Fibroblast of lung (primary cell): ENCODE measurements around the gene TUNAR. TPM values are rescaled to one million over a fixed set of nuclear protein-coding genes. Genes with fewer than 3 reads are reported as not detected.
A peak's percentile ranks its signal among the peaks of the same experiment; 100 is the strongest.

ENCODE experiments used
- DNase-seq, 2 donors: peaks; one replicate each; pipeline versions ENCODE4 v3.0.0 to v3.0.0-alpha.2; 2010; ENCODE audit warnings: low read depth in 2 of 2
- H2AFZ ChIP-seq: 2 replicates; pipeline ENCODE4 v1.5.1; 2012; ENCODE audit warnings: low read length, control low read depth, inconsistent platforms
- H3K27ac ChIP-seq: 2 replicates; pipeline ENCODE4 v1.5.1; 2011; ENCODE audit warnings: low read length, control low read depth; ENCODE audit not compliant: insufficient read depth
- H3K27me3 ChIP-seq: 2 replicates; pipeline ENCODE4 v1.5.1; 2011; ENCODE audit warnings: mild to moderate bottlenecking, low read length; ENCODE audit not compliant: control insufficient read depth, insufficient read depth
- H3K36me3 ChIP-seq: 2 replicates; pipeline ENCODE4 v1.5.1; 2011; ENCODE audit warnings: low read length; ENCODE audit not compliant: control insufficient read depth, insufficient read depth
- H3K4me1 ChIP-seq: 2 replicates; pipeline ENCODE4 v1.5.1; 2011; ENCODE audit warnings: low read length; ENCODE audit not compliant: control insufficient read depth, insufficient read depth; ENCODE audit errors: extremely low read depth
- H3K4me2 ChIP-seq: 2 replicates; pipeline ENCODE4 v1.5.1; 2011; ENCODE audit warnings: low read length, control low read depth; ENCODE audit not compliant: insufficient read depth; ENCODE audit errors: extremely low read depth
- H3K4me3 ChIP-seq, 4 experiments: fragments of 200-600 bp in 1 of 4; sonication (generic) in 1 of 4; replicated peaks in 1 of 4; 2 replicates each; pipeline ENCODE4 v1.5.1; 2011 to 2016; ENCODE audit warnings: low read length in 4 of 4, low read depth in 3 of 4, mild to moderate bottlenecking in 3 of 4, control low read depth in 2 of 4, inconsistent platforms in 1 of 4, mixed read lengths in 1 of 4; ENCODE audit not compliant: insufficient read depth in 1 of 4; ENCODE audit errors: control extremely low read depth in 1 of 4
- H3K79me2 ChIP-seq: 2 replicates; pipeline ENCODE4 v1.5.1; 2012; ENCODE audit warnings: mild to moderate bottlenecking, low read length, inconsistent platforms; ENCODE audit not compliant: control insufficient read depth, insufficient read depth
- H3K9ac ChIP-seq: 2 replicates; pipeline ENCODE4 v1.5.1; 2011; ENCODE audit warnings: mild to moderate bottlenecking, low read length, control low read depth; ENCODE audit not compliant: insufficient read depth
- H3K9me3 ChIP-seq: 2 replicates; pipeline ENCODE4 v1.5.1; 2012; ENCODE audit warnings: low read depth, low read length; ENCODE audit not compliant: control insufficient read depth, insufficient read depth
- H4K20me1 ChIP-seq: 2 replicates; pipeline ENCODE4 v1.5.1; 2011; ENCODE audit warnings: low read length; ENCODE audit not compliant: control insufficient read depth, insufficient read depth; ENCODE audit errors: extremely low read depth
- EZH2 ChIP-seq: IDR thresholded peaks from 2 replicates; pipeline ENCODE4 v1.5.1; 2012; ENCODE audit warnings: low read length, control low read depth, mild to moderate bottlenecking; ENCODE audit errors: missing control alignments
- polyA plus RNA-seq, 2 donors: library from polyadenylated mRNA; depleted of rRNA in 1 of 2; stranded (reverse) in 1 of 2; unstranded in 1 of 2; fragments of >200 nt; gene quantifications; 2 replicates each; pipeline ENCODE4 v1.2.1, GENCODE V29; 2011 to 2012; ENCODE audit warnings: missing spikeins in 1 of 2
- total RNA-seq: library from RNA; depleted of rRNA; stranded (reverse); fragments of >200 nt; gene quantifications from 2 replicates; pipeline ENCODE4 v1.2.1, GENCODE V29; 2014
- TF ChIP-seq, protein P1 (sequence below), 2 donors: IDR thresholded peaks in 1 of 2; conservative IDR thresholded peaks in 1 of 2; 1 replicate in 1 of 2; 2 replicates in 1 of 2; pipeline ENCODE4 v1.5.1; 2011 to 2012; ENCODE audit warnings: low read length in 2 of 2, control low read depth in 1 of 2, inconsistent platforms in 1 of 2, low read depth in 1 of 2, mild to moderate bottlenecking in 1 of 2

Gene TUNAR
- total and polyA plus RNA-seq, 2 donors (not counting 1 experiment from before 2014, with no cell fraction given) = not detected

- DNase-seq = no peak
- no peak overlapping the region for H3K4me2 ChIP-seq
Observed at GRCh38 chr14:95887351-95887750, 10.7 kb downstream of the TUNAR start.

DNA sequence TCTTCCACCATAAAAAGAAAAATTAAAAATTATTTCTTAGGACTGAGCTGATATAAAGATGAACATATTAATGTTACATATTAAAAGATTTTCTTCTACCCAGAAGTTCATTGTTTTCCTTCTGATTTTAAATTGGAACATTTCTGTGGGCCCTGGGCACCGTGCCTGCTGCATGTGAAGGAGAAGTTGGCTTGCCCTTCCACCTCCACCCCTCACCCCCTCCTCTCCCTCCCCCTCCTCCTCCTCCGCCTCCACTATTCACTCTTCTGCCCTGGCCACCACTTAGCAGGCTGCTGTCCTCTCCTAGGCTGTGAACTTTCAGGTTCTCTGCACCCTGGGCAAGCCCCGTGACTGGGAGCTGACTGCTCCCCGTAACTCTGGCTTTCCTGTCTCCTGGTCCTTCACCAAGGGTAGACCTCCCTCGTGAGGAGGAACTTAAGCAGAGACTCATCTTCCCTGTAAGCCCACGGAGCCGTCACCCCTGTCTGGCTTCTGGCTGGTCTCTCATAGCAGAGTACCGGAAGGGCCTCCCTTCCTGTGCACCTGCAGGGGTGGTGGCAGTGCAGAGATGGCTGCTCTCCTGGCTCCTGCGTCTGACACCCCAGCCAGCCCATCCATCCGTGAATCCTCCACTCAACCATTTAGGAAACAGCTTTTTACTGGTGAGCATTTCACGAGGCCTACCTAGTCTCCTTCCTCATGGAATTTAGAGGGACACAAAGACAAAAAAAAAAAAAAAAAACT is 12.8 kb downstream of the TUNAR start:
- DNase-seq = no peak
- Histone ChIP-seq H3K36me3 (no peaks in the 10 kb centered on the region), H3K9me3 (no peaks in the 10 kb centered on the region), H3K79me2 (no peaks in the 10 kb centered on the region), H3K9ac (no peak overlapping the region), H4K20me1 (no peaks in the 10 kb centered on the region), H3K4me3 (no peak overlapping the region), H3K4me1 (no peaks in the 10 kb centered on the region), H2AFZ (no peak overlapping the region), H3K4me2 (no peak overlapping the region), H3K27ac (no peak overlapping the region), H3K27me3 (no peaks in the 10 kb centered on the region)
- TF ChIP-seq EZH2 = no peak
- TF ChIP-seq, protein P1, sequence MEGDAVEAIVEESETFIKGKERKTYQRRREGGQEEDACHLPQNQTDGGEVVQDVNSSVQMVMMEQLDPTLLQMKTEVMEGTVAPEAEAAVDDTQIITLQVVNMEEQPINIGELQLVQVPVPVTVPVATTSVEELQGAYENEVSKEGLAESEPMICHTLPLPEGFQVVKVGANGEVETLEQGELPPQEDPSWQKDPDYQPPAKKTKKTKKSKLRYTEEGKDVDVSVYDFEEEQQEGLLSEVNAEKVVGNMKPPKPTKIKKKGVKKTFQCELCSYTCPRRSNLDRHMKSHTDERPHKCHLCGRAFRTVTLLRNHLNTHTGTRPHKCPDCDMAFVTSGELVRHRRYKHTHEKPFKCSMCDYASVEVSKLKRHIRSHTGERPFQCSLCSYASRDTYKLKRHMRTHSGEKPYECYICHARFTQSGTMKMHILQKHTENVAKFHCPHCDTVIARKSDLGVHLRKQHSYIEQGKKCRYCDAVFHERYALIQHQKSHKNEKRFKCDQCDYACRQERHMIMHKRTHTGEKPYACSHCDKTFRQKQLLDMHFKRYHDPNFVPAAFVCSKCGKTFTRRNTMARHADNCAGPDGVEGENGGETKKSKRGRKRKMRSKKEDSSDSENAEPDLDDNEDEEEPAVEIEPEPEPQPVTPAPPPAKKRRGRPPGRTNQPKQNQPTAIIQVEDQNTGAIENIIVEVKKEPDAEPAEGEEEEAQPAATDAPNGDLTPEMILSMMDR (conservative IDR thresholded peaks at IDR 0.05 in 1 of 2, IDR thresholded peaks at IDR 0.05 in 1 of 2; ENCODE audit: low read depth in 1 of 2, low read length in 2 of 2) = no peak

More at GRCh38 chr14:95887351-95887750, 10.7 kb downstream of the TUNAR start:
- Histone ChIP-seq H3K4me1 (no peaks in the 10 kb centered on the region), H4K20me1 (no peaks in the 10 kb centered on the region), H3K27ac (no peak overlapping the region), H3K36me3 (no peaks in the 10 kb centered on the region), H3K4me3 (no peak overlapping the region), H3K9me3 (no peaks in the 10 kb centered on the region), H3K79me2 (no peaks in the 10 kb centered on the region), H3K27me3 (no peaks in the 10 kb centered on the region), H2AFZ (no peak overlapping the region), H3K9ac (no peak overlapping the region)
- TF ChIP-seq, protein P1 (conservative IDR thresholded peaks at IDR 0.05 in 1 of 2, IDR thresholded peaks at IDR 0.05 in 1 of 2; ENCODE audit: low read depth in 1 of 2, low read length in 2 of 2) = no peak
- TF ChIP-seq EZH2 = no peak

DNA sequence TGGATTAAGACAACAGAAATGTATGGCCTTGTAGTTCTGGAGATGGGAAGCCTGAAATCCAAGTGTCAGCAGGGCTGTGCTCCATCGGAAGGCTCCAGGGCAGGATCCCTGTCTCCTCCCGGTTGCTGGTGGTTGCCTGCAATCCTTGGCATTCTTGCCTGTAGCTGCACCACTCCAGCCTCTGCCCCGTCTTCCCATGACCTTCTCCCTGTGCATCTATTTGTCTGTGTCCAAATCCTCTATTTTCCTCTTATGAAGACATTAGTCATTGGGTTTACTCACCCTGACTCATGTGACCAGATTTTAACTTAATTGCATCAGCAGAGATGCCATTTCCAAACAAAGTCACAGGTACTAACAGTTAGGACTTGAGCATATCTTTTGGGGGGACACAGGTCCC is 15.1 kb downstream of the TUNAR start:
- Histone ChIP-seq H3K4me1 (no peaks in the 10 kb centered on the region), H3K4me3 (no peak overlapping the region), H3K27me3 (no peaks in the 10 kb centered on the region), H4K20me1 (no peaks in the 10 kb centered on the region), H3K9ac (no peak overlapping the region), H3K36me3 (no peaks in the 10 kb centered on the region), H3K4me2 (no peak overlapping the region), H3K79me2 (no peaks in the 10 kb centered on the region), H3K27ac (no peak overlapping the region), H3K9me3 (no peaks in the 10 kb centered on the region), H2AFZ (no peak overlapping the region)
- peak; percentile 58 to 90 for DNase-seq
- TF ChIP-seq, protein P1 (conservative IDR thresholded peaks at IDR 0.05 in 1 of 2, IDR thresholded peaks at IDR 0.05 in 1 of 2; ENCODE audit: low read depth in 1 of 2, low read length in 2 of 2) = no peak
- TF ChIP-seq EZH2 = no peak
